ENCODE results near the gene EFNA2. TPM values are rescaled to one million over a fixed set of nuclear protein-coding genes. Genes with fewer than 3 reads are reported as not detected.
"Not testable (repeated sequence)": the region's sequence is repeated elsewhere in the genome, so short reads cannot be mapped to it uniquely, and the experiment has no call there.

EFNA2 gene
- total RNA-seq, 1 experiment from 2014 or later: not detected

- DNase-seq: peak; percentile 61
- Histone ChIP-seq H3K36me3 (no peaks in the 10 kb centered on the region), H3K27me3 (no peaks in the 10 kb centered on the region), H3K9me3 (no peaks in the 10 kb centered on the region), H3K4me3 (no peak overlapping the region)
These were observed 27.4 kb downstream of the EFNA2 start for GRCh38 chr19:1312767-1313694.

GRCh38 chr19:1313695-1314613, 28.3 kb downstream of the EFNA2 start:
- no peaks in the 10 kb centered on the region for H3K36me3 ChIP-seq
- no peaks in the 10 kb centered on the region for H3K27me3 ChIP-seq
- no peaks in the 10 kb centered on the region for H3K9me3 ChIP-seq
- no peak for DNase-seq
- no peak overlapping the region for H3K4me3 ChIP-seq

- Histone ChIP-seq H3K27me3 (no peaks in the 10 kb centered on the region), H3K4me3 (no peak overlapping the region), H3K9me3 (no peaks in the 10 kb centered on the region), H3K36me3 (no peaks in the 10 kb centered on the region)
- DNase-seq: peak; percentile 62
These were observed 29.9 kb downstream of the EFNA2 start for GRCh38 chr19:1315470-1316166.

DNA sequence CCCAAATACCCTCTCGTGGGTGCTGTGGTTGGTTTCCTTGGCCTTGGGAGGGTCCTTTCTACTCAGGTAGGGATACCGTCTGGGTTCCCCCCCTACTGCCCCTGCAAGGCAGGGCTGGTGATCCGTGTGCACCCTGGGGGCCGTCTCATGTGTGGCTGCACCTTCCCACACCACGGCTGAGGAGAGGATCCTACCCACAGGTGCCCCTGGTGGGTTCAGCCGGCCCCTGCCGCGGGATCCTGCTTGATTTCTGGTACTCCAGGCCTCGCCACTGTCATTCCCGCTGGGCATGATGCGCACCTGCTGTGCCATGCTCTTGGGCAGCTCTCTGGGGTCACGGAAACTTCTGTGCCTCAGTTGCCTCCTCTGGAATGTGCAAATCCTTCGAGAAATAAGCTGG, 30.8 kb downstream of the EFNA2 start:
- Histone ChIP-seq H3K9me3 (no peaks in the 10 kb centered on the region), H3K4me3 (no peak overlapping the region), H3K27me3 (no peaks in the 10 kb centered on the region), H3K36me3 (no peaks in the 10 kb centered on the region)
- DNase-seq: no peak

- H3K36me3 ChIP-seq: no peaks in the 10 kb centered on the region
- no peaks in the 10 kb centered on the region for H3K9me3 ChIP-seq
- no peak for DNase-seq
- no peak overlapping the region for H3K4me3 ChIP-seq
- H3K27me3 ChIP-seq: no peaks in the 10 kb centered on the region
These were observed 31.8 kb downstream of the EFNA2 start for GRCh38 chr19:1317274-1318003.

- DNase-seq: no peak
- Histone ChIP-seq H3K36me3 (no peaks in the 10 kb centered on the region), H3K4me3 (no peak overlapping the region), H3K9me3 (no peaks in the 10 kb centered on the region), H3K27me3 (no peaks in the 10 kb centered on the region)
These were observed 33.2 kb downstream of the EFNA2 start for GRCh38 chr19:1318678-1319471.

GRCh38 chr19:1320282-1320650, 34.6 kb downstream of the EFNA2 start:
- H3K4me3 ChIP-seq: not testable (repeated sequence)

GRCh38 chr19:1321539-1321938, 35.9 kb downstream of the EFNA2 start:
- H3K9me3 ChIP-seq: no peaks in the 10 kb centered on the region
- H3K27me3 ChIP-seq: no peaks in the 10 kb centered on the region
- H3K4me3 ChIP-seq: no peak overlapping the region
- H3K36me3 ChIP-seq: no peaks in the 10 kb centered on the region
- DNase-seq: no peak

More at GRCh38 chr19:1320282-1320650, 34.6 kb downstream of the EFNA2 start:
- not testable (repeated sequence) for DNase-seq, H3K36me3 ChIP-seq, H3K9me3 ChIP-seq, H3K27me3 ChIP-seq

DNA sequence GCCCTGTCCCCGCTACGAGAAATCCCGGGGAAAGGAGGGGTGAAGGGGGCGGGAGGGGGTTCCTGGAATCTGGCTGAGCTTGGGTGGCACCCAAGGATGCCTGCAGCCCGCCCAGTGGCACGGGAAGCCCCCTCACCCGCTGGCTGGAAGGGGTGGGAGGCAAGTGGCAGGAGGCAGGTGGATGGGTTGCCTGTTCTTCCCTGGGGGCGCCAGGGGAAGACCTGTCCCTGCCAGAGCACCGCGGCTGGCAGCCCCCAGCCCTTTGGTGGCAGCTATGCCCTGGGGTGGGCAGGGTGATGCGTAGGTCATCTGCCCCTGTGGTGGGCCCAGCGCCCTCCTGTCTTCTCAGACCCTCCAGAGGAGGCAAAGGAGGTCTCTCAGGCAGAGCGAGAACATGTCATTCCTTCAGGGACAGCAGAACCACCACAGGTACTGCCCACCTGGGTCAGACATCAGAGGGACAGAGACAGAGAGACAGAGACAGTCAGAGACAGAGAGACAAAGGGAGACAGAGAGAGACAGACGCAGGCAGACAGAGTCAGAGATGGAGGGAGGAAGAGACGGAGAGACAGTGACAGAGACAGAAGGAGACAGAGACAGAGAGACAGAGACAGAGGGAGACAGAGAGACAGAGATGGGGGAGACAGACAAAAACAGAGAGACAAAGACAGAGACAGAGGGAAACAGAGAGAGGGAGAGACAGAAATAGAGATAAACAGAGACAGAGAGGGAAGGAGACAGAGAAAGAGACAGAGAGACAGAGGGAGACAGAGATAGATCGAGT, 36.7 kb downstream of the EFNA2 start:
- Histone ChIP-seq H3K27me3 (no peaks in the 10 kb centered on the region), H3K36me3 (no peaks in the 10 kb centered on the region), H3K9me3 (no peaks in the 10 kb centered on the region), H3K4me3 (no peak overlapping the region)
- no peak for DNase-seq

DNA sequence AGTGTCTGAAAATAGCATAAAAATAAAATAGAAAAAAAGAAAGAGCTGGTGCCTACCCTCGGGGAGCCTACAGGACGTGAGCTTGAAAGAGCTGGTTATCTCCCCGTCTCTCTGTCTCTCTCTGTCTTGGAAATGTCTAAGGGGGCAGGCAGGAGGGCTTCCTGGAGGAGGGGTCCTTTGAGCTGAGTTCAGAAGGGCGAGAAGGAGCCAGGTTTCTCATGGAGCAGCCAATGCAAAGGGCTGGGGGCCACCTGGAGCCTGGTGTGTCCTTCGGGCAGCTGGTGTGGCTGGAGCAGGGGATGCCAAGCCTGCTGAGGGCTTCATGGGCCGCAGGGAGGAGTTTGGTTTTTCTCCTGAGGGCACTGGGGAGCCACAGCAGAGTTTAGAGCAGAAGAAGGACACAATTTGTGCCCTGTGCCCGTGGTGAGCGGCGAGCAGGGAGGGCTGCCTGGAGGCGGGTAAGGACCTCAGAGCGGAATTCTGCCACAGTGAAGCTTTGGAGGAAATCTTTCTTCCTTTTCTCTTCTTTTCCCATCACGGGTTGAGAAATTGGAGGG, 38.7 kb downstream of the EFNA2 start:
- Histone ChIP-seq H3K9me3 (no peaks in the 10 kb centered on the region), H3K36me3 (no peaks in the 10 kb centered on the region), H3K4me3 (no peak overlapping the region), H3K27me3 (no peaks in the 10 kb centered on the region)
- no peak for DNase-seq

DNA sequence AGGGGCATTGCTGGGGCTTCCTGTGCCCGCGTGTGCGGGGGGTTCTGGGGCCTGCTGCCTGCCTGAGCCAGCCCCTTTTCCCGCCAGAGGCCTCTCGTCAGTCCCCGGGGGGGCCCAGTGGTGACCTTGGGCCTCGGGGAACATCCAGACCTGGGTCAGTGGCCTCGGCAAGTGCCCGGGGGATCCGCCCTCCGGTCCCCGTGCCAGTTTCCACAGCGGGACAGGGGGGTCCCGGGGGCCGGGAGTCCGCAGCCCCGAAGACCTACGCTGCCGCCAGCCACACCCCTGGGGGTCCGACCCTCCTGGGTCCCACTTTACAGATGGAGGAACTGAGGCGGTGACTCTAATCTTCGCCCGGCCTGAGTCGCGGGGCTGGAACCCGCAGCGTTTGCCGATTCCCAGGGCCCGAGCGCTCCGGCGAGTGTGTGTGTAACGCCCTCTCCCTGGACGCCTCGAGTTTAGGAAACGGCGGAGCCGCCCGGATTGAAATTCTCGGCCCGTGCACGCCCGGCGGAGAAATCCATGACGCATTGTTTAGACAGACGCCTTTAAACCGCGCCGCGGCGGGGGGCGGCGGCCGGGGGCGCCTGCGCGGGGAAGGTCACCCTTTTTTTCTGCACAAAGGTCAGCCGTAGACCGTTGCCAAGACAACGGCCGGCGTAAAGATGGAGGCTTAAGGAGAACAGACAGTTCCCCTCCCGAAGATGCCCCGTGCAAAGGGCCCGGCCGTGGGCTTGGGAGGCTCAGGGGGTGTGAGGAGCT, 39.3 kb downstream of the EFNA2 start:
- no peaks in the 10 kb centered on the region for H3K36me3 ChIP-seq
- H3K9me3 ChIP-seq: no peaks in the 10 kb centered on the region
- no peaks in the 10 kb centered on the region for H3K27me3 ChIP-seq
- DNase-seq: peak; percentile 70
- H3K4me3 ChIP-seq: peak overlapping the region; percentile 13; the same call in 1 of the 2 replicates

DNA sequence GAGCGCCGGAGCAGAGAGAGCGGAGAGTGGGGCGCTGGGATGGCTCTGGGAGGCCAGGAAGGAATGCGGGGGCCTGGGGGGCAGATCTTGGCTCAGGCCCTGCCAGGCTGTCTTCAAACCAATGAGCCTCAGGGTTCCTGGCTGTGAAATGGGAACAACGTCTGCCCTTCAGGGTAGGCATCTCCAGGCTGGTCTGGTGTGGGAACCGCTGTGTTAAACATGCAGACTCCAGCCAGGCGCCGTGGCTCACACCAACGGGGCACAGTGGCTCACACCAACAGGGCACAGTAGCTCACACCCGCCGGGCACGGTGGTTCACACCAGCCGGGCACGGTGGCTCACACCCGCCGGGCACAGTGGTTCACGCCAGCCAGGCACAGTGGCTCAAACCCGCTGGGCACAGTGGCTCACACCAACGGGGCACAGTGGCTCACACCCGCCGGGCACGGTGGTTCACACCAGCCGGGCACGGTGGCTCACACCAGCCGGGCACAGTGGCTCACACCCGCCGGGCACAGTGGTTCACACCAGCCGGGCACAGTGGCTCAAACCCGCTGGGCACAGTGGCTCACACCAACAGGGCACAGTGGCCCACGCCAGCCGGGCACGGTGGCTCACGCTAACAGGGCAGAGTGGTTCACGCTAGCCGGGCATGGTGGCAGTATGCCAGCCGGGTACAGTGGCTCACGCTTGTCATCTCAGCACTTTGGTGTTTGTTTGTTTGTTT, 40.1 kb downstream of the EFNA2 start:
- no peak overlapping the region for H3K4me3 ChIP-seq
- H3K27me3 ChIP-seq: no peaks in the 10 kb centered on the region
- H3K36me3 ChIP-seq: no peaks in the 10 kb centered on the region
- H3K9me3 ChIP-seq: no peaks in the 10 kb centered on the region
- no peak for DNase-seq

GRCh38 chr19:1327125-1327524, 41.5 kb downstream of the EFNA2 start:
- Histone ChIP-seq H3K36me3 (no peaks in the 10 kb centered on the region), H3K27me3 (no peaks in the 10 kb centered on the region), H3K4me3 (no peak overlapping the region), H3K9me3 (no peaks in the 10 kb centered on the region)
- no peak for DNase-seq

Measured in MG63 (cell line).